Osteoblast (primary cell): ENCODE measurements around the gene RPL7A. TPM values are rescaled to one million over a fixed set of nuclear protein-coding genes. Genes with fewer than 3 reads are reported as not detected.

Source experiments
- DNase-seq: peaks from one replicate; pipeline ENCODE4 v3.0.0; 2011; ENCODE audit warnings: low spot score, mixed read lengths; ENCODE audit not compliant: insufficient read length; ENCODE audit errors: missing footprints
- H2AFZ ChIP-seq: 2 replicates; pipeline ENCODE4 v1.6.0; 2011; ENCODE audit warnings: mild to moderate bottlenecking, low read length
- H3K27ac ChIP-seq: 2 replicates; pipeline ENCODE4 v1.5.1; 2011; ENCODE audit warnings: mild to moderate bottlenecking, low read depth, low read length, moderate library complexity
- H3K27me3 ChIP-seq: 2 replicates; pipeline ENCODE4 v1.6.0; 2012; ENCODE audit warnings: mild to moderate bottlenecking, control low read depth, inconsistent platforms, low read length, moderate library complexity; ENCODE audit not compliant: insufficient read depth
- H3K36me3 ChIP-seq: 2 replicates; pipeline ENCODE4 v1.5.1; 2011; ENCODE audit warnings: mild to moderate bottlenecking, low read length, control low read depth, moderate library complexity; ENCODE audit not compliant: insufficient read depth
- H3K4me1 ChIP-seq: 2 replicates; pipeline ENCODE4 v1.5.1; 2011; ENCODE audit warnings: mild to moderate bottlenecking, low read length, control low read depth, moderate library complexity; ENCODE audit not compliant: insufficient read depth
- H3K4me2 ChIP-seq: 2 replicates; pipeline ENCODE4 v1.6.0; 2011; ENCODE audit warnings: mild to moderate bottlenecking, low read length; ENCODE audit not compliant: insufficient read depth
- H3K4me3 ChIP-seq: fragments of 200-600 bp; sonication (generic); 3 replicates; pipeline ENCODE4 v1.5.1; 2012; ENCODE audit warnings: mild to moderate bottlenecking, low read length, inconsistent platforms; ENCODE audit not compliant: insufficient read depth
- H3K79me2 ChIP-seq: 2 replicates; pipeline ENCODE4 v1.6.0; 2012; ENCODE audit warnings: mild to moderate bottlenecking, low read length, control low read depth, inconsistent platforms; ENCODE audit not compliant: insufficient read depth
- H3K9me3 ChIP-seq: 2 replicates; pipeline ENCODE4 v1.5.1; 2011; ENCODE audit warnings: low read depth, low read length, control low read depth
- H4K20me1 ChIP-seq: 2 replicates; pipeline ENCODE4 v1.6.0; 2012; ENCODE audit warnings: mild to moderate bottlenecking, low read length, control low read depth; ENCODE audit not compliant: insufficient read depth
- total RNA-seq: library from RNA; depleted of rRNA; stranded (reverse); fragments of >200 nt; gene quantifications from 2 replicates; pipeline ENCODE4 v1.2.3, GENCODE V29; 2012
- TF ChIP-seq, protein P1 (sequence below): IDR thresholded peaks from 2 replicates; pipeline ENCODE4 v1.5.1; 2011; ENCODE audit warnings: mild to moderate bottlenecking, low read depth, low read length, moderate library complexity; ENCODE audit errors: extremely low read depth

Gene RPL7A
- total RNA-seq, 1 donor: 1,763 TPM

DNA sequence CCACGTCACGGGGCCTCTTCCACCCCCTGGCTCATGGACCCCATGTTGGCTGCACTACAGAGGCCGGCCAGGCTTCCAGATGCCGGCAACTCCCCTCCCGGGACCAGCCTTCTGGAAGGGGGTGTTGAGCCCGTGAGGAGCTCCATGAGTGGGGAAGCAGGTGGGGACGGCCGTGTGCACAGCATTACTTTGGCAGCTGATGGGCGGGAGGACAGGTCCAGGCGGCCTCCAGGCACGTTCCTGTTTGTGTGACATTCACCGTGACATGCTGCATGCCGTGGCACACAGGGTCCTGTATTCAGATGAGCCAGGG lies 43.9 kb upstream of the RPL7A start:
- H4K20me1 ChIP-seq: no peaks in the 10 kb centered on the region

DNA sequence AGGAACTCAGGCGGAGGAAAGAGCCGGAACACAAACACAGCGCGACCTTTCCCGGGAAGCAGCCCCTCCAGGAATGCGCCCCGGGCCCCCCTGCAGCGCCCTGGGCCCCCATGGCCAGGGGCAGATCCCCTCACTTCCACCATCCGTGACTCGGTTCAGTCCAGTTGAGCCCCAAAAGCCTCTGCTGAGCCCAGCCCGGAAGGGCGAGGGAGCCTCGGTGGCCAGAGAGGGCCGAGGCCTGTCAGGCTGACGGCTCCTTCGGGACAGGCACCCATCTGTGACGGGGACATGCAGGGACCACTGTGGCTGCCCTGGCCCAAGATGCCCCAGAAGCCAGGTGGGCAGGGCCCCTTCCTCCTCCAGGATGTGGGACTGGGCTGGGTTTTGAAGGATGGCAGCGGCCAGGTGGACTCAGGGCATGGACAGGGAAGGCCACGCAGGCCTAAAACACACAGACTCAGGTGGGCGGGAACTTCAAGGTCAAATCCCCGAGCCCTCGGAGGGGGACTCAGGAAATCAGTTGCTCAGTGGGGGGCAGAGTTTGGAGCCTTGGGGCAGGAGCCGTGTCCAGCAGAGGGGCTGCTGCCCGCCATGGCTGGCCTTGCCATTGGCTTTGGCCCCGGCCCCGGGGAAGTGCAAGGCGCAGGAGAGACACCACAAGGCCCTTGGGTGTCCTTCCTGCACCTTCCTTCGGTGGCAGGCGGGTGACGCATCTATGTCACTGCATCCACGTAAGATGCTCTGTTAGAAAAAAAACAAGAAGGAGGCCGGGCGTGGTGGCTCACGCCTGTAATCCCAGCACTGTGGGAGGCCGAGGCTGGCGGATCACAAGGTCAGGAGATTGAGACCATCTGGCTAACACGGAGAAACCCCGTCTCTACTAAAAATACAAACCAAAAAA lies 43.3 kb upstream of the RPL7A start:
- no peak overlapping the region for H2AFZ ChIP-seq
- TF ChIP-seq, protein P1, sequence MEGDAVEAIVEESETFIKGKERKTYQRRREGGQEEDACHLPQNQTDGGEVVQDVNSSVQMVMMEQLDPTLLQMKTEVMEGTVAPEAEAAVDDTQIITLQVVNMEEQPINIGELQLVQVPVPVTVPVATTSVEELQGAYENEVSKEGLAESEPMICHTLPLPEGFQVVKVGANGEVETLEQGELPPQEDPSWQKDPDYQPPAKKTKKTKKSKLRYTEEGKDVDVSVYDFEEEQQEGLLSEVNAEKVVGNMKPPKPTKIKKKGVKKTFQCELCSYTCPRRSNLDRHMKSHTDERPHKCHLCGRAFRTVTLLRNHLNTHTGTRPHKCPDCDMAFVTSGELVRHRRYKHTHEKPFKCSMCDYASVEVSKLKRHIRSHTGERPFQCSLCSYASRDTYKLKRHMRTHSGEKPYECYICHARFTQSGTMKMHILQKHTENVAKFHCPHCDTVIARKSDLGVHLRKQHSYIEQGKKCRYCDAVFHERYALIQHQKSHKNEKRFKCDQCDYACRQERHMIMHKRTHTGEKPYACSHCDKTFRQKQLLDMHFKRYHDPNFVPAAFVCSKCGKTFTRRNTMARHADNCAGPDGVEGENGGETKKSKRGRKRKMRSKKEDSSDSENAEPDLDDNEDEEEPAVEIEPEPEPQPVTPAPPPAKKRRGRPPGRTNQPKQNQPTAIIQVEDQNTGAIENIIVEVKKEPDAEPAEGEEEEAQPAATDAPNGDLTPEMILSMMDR: no peak

More for the DNA sequence above, 43.9 kb upstream of the RPL7A start:
- Histone ChIP-seq H3K4me1 (no peaks in the 10 kb centered on the region), H3K4me3 (no peak overlapping the region), H3K79me2 (no peaks in the 10 kb centered on the region), H2AFZ (no peak overlapping the region), H3K36me3 (no peaks in the 10 kb centered on the region), H3K4me2 (no peak overlapping the region), H3K27ac (no peak overlapping the region), H3K27me3 (peaks cover 10% of the 10 kb centered on the region), H3K9me3 (no peaks in the 10 kb centered on the region)
- no peak for DNase-seq
- TF ChIP-seq, protein P1: no peak

DNA sequence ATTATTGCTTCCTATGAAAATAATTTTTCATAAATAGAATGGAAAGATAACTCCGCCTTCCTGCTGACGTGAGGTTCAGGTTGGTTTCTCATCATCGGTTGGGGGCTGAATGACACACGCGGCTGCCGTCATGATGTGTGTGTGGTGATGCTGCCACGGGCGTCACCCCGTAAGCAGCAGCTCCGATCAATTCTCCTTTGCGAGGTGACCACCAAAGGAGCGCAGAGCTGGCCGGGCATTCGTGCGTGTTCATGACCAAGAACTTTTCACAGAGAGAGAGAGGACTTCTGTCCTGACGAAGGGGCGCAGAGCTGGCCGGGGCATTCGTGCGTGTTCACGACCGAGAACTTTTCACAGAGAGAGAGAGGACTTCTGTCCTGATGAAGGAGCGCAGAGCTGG lies 42.3 kb upstream of the RPL7A start:
- H4K20me1 ChIP-seq: no peaks in the 10 kb centered on the region
- no peaks in the 10 kb centered on the region for H3K9me3 ChIP-seq
- H3K36me3 ChIP-seq: no peaks in the 10 kb centered on the region
- no peak overlapping the region for H3K4me3 ChIP-seq
- H2AFZ ChIP-seq: no peak overlapping the region
- H3K27me3 ChIP-seq: peaks cover 10% of the 10 kb centered on the region
- no peak for DNase-seq
- TF ChIP-seq, protein P1: no peak
- H3K4me2 ChIP-seq: no peak overlapping the region
- no peaks in the 10 kb centered on the region for H3K79me2 ChIP-seq
- H3K27ac ChIP-seq: no peak overlapping the region
- H3K4me1 ChIP-seq: no peaks in the 10 kb centered on the region

More for the DNA sequence above, 43.3 kb upstream of the RPL7A start:
- Histone ChIP-seq H3K79me2 (no peaks in the 10 kb centered on the region), H3K4me2 (no peak overlapping the region), H3K9me3 (no peaks in the 10 kb centered on the region), H4K20me1 (no peaks in the 10 kb centered on the region), H3K27ac (no peak overlapping the region), H3K27me3 (peaks cover 10% of the 10 kb centered on the region), H3K4me1 (no peaks in the 10 kb centered on the region), H3K36me3 (no peaks in the 10 kb centered on the region), H3K4me3 (no peak overlapping the region)
- DNase-seq: no peak

DNA sequence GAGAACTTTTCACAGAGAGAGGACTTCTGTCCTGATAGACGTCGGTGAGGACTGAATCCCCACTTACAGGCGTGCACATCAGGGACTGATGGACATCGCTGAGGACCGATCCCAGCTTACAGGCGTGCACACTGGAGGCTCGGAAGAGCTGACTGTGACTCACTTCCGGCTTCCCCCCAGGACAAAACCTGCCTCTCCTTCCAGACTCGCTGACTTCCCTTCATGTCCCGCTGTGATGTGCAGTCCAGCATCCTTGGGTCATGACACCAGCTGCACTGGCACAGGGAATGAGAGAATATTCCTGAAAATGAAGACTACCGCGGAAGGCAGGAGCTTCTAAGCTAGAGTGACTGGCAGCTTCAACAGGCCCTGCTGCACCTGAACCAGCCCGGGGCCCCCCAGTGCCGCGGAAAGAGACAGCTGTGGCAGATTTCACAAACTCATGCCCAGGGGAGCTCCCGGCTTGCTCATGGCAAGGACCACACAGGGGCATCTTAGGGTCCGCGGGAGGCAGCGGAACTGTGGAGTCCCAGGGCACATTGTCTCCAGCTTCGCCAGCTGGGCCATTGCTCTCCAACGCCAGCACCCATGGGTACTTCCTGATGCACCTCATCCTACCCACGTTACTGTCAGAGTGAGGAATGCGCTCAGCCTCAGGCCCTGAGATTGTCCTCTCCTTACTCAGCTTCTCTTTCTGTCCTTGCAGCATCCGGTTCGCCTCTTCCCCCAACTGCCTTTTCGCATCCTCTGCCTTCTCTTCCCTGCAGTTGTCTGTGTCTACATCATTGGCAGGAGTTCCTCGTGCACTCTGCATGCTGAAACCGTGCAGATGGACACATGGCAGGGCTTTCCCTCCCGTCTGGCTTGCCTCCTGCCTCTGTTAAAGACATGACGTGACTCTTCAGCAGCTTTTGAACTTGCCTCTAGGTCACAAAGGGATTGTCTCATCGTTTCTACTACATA lies 41.5 kb upstream of the RPL7A start:
- H3K4me3 ChIP-seq: no peak overlapping the region
- no peaks in the 10 kb centered on the region for H3K4me1 ChIP-seq
- no peaks in the 10 kb centered on the region for H3K36me3 ChIP-seq
- no peaks in the 10 kb centered on the region for H3K9me3 ChIP-seq
- no peak for DNase-seq
- no peaks in the 10 kb centered on the region for H3K79me2 ChIP-seq
- H3K4me2 ChIP-seq: no peak overlapping the region
- no peak overlapping the region for H2AFZ ChIP-seq
- no peaks in the 10 kb centered on the region for H4K20me1 ChIP-seq
- TF ChIP-seq, protein P1: no peak
- H3K27me3 ChIP-seq: peaks cover 10% of the 10 kb centered on the region
- H3K27ac ChIP-seq: no peak overlapping the region
